Measurements from ENCODE around the gene MRPL14. TPM values are rescaled to one million over a fixed set of nuclear protein-coding genes. Genes with fewer than 3 reads are reported as not detected.

The MRPL14 gene
- total and polyA plus RNA-seq, 9 of the 15 experiments (the other 6 are each of a cell fraction or from before 2014, with no cell fraction given) = 126 to 424 (median 165) TPM

- TF ChIP-seq, protein P1, sequence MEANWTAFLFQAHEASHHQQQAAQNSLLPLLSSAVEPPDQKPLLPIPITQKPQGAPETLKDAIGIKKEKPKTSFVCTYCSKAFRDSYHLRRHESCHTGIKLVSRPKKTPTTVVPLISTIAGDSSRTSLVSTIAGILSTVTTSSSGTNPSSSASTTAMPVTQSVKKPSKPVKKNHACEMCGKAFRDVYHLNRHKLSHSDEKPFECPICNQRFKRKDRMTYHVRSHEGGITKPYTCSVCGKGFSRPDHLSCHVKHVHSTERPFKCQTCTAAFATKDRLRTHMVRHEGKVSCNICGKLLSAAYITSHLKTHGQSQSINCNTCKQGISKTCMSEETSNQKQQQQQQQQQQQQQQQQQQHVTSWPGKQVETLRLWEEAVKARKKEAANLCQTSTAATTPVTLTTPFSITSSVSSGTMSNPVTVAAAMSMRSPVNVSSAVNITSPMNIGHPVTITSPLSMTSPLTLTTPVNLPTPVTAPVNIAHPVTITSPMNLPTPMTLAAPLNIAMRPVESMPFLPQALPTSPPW (CRISPR knock-in tag; IDR thresholded peaks at IDR 0.05) = peak; percentile 31; the same call in 1 of the 2 replicates
- TF ChIP-seq CREB1 (IDR thresholded peaks at IDR 0.05) = no peak
- no peak for TF ChIP-seq CREB1 (CRISPR knock-in tag; IDR thresholded peaks at IDR 0.05)
- TF ChIP-seq, protein P2, sequence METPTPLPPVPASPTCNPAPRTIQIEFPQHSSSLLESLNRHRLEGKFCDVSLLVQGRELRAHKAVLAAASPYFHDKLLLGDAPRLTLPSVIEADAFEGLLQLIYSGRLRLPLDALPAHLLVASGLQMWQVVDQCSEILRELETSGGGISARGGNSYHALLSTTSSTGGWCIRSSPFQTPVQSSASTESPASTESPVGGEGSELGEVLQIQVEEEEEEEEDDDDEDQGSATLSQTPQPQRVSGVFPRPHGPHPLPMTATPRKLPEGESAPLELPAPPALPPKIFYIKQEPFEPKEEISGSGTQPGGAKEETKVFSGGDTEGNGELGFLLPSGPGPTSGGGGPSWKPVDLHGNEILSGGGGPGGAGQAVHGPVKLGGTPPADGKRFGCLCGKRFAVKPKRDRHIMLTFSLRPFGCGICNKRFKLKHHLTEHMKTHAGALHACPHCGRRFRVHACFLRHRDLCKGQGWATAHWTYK (CRISPR knock-in tag; IDR thresholded peaks at IDR 0.05) = no peak
- peak; percentile 63 for TF ChIP-seq ETV1 (tag; conservative IDR thresholded peaks at IDR 0.05; ENCODE audit: low read depth)
- no peak for TF ChIP-seq PHF21A (IDR thresholded peaks at IDR 0.05; ENCODE audit: borderline replicate concordance, low read depth)
- TF ChIP-seq KLF1 (tag; IDR thresholded peaks at IDR 0.05) = no peak
- no peak for TF ChIP-seq CEBPG (CRISPR knock-in tag; IDR thresholded peaks at IDR 0.05)
- TF ChIP-seq CEBPG (tag; conservative IDR thresholded peaks at IDR 0.05 in 1 of 2, IDR thresholded peaks at IDR 0.05 in 1 of 2) = no peak
- TF ChIP-seq RBM39 (optimal IDR thresholded peaks at IDR 0.05; ENCODE audit: low read depth, low read length) = no peak
- TF ChIP-seq PHB2 (IDR thresholded peaks at IDR 0.05; ENCODE audit: low read depth) = no peak
- TF ChIP-seq, protein P3, sequence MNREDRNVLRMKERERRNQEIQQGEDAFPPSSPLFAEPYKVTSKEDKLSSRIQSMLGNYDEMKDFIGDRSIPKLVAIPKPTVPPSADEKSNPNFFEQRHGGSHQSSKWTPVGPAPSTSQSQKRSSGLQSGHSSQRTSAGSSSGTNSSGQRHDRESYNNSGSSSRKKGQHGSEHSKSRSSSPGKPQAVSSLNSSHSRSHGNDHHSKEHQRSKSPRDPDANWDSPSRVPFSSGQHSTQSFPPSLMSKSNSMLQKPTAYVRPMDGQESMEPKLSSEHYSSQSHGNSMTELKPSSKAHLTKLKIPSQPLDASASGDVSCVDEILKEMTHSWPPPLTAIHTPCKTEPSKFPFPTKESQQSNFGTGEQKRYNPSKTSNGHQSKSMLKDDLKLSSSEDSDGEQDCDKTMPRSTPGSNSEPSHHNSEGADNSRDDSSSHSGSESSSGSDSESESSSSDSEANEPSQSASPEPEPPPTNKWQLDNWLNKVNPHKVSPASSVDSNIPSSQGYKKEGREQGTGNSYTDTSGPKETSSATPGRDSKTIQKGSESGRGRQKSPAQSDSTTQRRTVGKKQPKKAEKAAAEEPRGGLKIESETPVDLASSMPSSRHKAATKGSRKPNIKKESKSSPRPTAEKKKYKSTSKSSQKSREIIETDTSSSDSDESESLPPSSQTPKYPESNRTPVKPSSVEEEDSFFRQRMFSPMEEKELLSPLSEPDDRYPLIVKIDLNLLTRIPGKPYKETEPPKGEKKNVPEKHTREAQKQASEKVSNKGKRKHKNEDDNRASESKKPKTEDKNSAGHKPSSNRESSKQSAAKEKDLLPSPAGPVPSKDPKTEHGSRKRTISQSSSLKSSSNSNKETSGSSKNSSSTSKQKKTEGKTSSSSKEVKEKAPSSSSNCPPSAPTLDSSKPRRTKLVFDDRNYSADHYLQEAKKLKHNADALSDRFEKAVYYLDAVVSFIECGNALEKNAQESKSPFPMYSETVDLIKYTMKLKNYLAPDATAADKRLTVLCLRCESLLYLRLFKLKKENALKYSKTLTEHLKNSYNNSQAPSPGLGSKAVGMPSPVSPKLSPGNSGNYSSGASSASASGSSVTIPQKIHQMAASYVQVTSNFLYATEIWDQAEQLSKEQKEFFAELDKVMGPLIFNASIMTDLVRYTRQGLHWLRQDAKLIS (CRISPR knock-in tag; IDR thresholded peaks at IDR 0.05) = no peak
- TF ChIP-seq, protein P4, sequence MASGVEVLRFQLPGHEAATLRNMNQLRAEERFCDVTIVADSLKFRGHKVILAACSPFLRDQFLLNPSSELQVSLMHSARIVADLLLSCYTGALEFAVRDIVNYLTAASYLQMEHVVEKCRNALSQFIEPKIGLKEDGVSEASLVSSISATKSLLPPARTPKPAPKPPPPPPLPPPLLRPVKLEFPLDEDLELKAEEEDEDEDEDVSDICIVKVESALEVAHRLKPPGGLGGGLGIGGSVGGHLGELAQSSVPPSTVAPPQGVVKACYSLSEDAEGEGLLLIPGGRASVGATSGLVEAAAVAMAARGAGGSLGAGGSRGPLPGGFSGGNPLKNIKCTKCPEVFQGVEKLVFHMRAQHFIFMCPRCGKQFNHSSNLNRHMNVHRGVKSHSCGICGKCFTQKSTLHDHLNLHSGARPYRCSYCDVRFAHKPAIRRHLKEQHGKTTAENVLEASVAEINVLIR (CRISPR knock-in tag; IDR thresholded peaks at IDR 0.05) = no peak
- TF ChIP-seq ELF1 (tag; IDR thresholded peaks at IDR 0.05) = no peak
- no peak for TF ChIP-seq RBBP5 (IDR thresholded peaks at IDR 0.05; ENCODE audit: borderline replicate concordance, insufficient read depth, low read length, poor library complexity, severe bottlenecking)
- TF ChIP-seq ZNF232 (CRISPR knock-in tag; IDR thresholded peaks at IDR 0.05) = no peak
- TF ChIP-seq NRF1 (conservative IDR thresholded peaks at IDR 0.05 in 1 of 2, IDR thresholded peaks at IDR 0.05 in 1 of 2) = no peak
- no peak for TF ChIP-seq NUFIP1 (IDR thresholded peaks at IDR 0.05; ENCODE audit: partially characterized antibody)
Observed at GRCh38 chr6:44166591-44167184, 39.4 kb upstream of the MRPL14 start (continued).

All from K562 (cell line).